ENCODE results near the gene APOL6.

DNA sequence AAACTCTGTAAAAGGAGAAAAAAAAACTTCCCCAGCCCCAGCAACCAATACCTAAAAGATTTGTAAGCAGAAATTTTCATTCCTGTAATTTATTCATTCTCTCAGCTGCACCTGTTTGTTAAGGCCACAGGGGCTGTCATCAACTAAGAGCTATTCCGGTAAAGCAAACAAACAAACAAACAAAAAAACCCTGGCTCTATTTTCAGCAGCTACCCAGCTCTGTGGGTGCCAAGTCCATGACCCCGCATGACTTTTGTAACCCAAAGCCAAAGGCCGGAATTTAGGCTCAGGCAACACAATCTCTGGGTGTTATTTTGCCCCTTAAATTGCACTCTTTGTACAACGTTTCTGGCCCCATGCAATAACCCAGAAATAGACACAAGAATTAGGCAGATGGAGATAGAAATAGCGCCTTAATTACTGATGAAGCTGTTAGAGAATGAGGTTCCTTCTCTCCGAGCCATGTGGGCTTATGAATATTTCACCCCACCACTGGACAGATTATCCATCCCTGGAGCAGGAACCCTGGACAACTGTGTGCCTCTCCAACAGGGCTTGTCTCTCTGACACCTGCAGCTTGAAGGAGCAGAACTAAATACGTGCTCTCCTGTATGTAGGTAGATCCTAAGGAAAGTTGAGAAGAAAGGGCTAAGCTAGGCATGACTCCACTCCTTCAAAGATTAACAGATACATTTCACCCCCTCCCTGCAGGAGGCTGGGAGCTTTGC lies 29.4 kb downstream of the APOL6 start:
- TF ChIP-seq, protein P1, sequence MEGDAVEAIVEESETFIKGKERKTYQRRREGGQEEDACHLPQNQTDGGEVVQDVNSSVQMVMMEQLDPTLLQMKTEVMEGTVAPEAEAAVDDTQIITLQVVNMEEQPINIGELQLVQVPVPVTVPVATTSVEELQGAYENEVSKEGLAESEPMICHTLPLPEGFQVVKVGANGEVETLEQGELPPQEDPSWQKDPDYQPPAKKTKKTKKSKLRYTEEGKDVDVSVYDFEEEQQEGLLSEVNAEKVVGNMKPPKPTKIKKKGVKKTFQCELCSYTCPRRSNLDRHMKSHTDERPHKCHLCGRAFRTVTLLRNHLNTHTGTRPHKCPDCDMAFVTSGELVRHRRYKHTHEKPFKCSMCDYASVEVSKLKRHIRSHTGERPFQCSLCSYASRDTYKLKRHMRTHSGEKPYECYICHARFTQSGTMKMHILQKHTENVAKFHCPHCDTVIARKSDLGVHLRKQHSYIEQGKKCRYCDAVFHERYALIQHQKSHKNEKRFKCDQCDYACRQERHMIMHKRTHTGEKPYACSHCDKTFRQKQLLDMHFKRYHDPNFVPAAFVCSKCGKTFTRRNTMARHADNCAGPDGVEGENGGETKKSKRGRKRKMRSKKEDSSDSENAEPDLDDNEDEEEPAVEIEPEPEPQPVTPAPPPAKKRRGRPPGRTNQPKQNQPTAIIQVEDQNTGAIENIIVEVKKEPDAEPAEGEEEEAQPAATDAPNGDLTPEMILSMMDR (IDR thresholded peaks at IDR 0.05; ENCODE audit: insufficient read depth, low read length): no peak
- TF ChIP-seq SPI1 (IDR thresholded peaks at IDR 0.05; ENCODE audit: borderline replicate concordance, low read depth): no peak

Data from HL-60 (cell line).